HG03175 (cell line): Measurements from ENCODE around the gene FANK1.
"Not testable (repeated sequence)": the region's sequence is repeated elsewhere in the genome, so short reads cannot be mapped to it uniquely, and the experiment has no call there.

Source experiments
- ATAC-seq: cut with Tn5 transposase; IDR thresholded peaks from one replicate; pipeline ENCODE4 v1.9.1; 2021; ENCODE audit warnings: mild to moderate bottlenecking, moderate library complexity; ENCODE audit not compliant: unreplicated experiment

Gene FANK1

GRCh38 chr10:125886914-125887512 lies 9.4 kb upstream of the FANK1 start:
- no peak for ATAC-seq

- not testable (repeated sequence) for ATAC-seq
These were observed 6.9 kb upstream of the FANK1 start for GRCh38 chr10:125889441-125889840.

GRCh38 chr10:125892402-125892801 lies 4.0 kb upstream of the FANK1 start:
- ATAC-seq = not testable (repeated sequence)

GRCh38 chr10:125894176-125894575 lies 2.2 kb upstream of the FANK1 start:
- ATAC-seq = not testable (repeated sequence)

- peak; percentile 62 for ATAC-seq
These were observed 955 bp upstream of the FANK1 start for GRCh38 chr10:125895130-125896087.

- not testable (repeated sequence) for ATAC-seq
These were observed 953 bp downstream of the FANK1 start for GRCh38 chr10:125897317-125897716.

- ATAC-seq = not testable (repeated sequence)
These were observed 4.6 kb downstream of the FANK1 start for GRCh38 chr10:125900963-125901362.

- ATAC-seq = not testable (repeated sequence)
These were observed 6.8 kb downstream of the FANK1 start for GRCh38 chr10:125903135-125903640.

GRCh38 chr10:125905069-125905994 lies 9.0 kb downstream of the FANK1 start:
- not testable (repeated sequence) for ATAC-seq

GRCh38 chr10:125907598-125907997 lies 11.2 kb downstream of the FANK1 start:
- not testable (repeated sequence) for ATAC-seq

GRCh38 chr10:125908813-125909212 lies 12.4 kb downstream of the FANK1 start:
- ATAC-seq = not testable (repeated sequence)

- ATAC-seq = not testable (repeated sequence)
These were observed 13.1 kb downstream of the FANK1 start for GRCh38 chr10:125909491-125909890.

- ATAC-seq = no peak
These were observed 14.8 kb downstream of the FANK1 start for GRCh38 chr10:125911145-125911544.

GRCh38 chr10:125911990-125912389 lies 15.6 kb downstream of the FANK1 start:
- ATAC-seq = no peak

GRCh38 chr10:125913277-125913676 lies 16.9 kb downstream of the FANK1 start:
- ATAC-seq = not testable (repeated sequence)

- ATAC-seq = no peak
These were observed 20.6 kb downstream of the FANK1 start for GRCh38 chr10:125916977-125917376.

- ATAC-seq = not testable (repeated sequence)
These were observed 21.5 kb downstream of the FANK1 start for GRCh38 chr10:125917704-125918361.

- not testable (repeated sequence) for ATAC-seq
These were observed 25.4 kb downstream of the FANK1 start for GRCh38 chr10:125921643-125922306.

- no peak for ATAC-seq
These were observed 29.0 kb downstream of the FANK1 start for GRCh38 chr10:125925262-125925834.
